Nephron (organoid): ENCODE results near the gene OPTN.
A peak's percentile ranks its signal among the peaks of the same experiment; 100 is the strongest.

Source experiments
- H3K27ac Mint-ChIP-seq, 3 experiments: 2 replicates each; pipeline ENCODE4 v1.8.0; 2020; ENCODE audit warnings: mixed read lengths in 3 of 3, mild to moderate bottlenecking in 2 of 3, moderate library complexity in 1 of 3
- H3K27me3 Mint-ChIP-seq: 2 replicates; pipeline ENCODE4 v1.8.0; 2021; ENCODE audit warnings: low read depth, mild to moderate bottlenecking, moderate library complexity, mixed read lengths
- H3K36me3 Mint-ChIP-seq: 2 replicates; pipeline ENCODE4 v1.8.0; 2020; ENCODE audit warnings: low read depth, mixed read lengths
- H3K4me1 Mint-ChIP-seq: 2 replicates; pipeline ENCODE4 v1.8.0; 2020; ENCODE audit warnings: mixed read lengths
- H3K4me3 Mint-ChIP-seq, 3 experiments: 2 replicates each; pipeline ENCODE4 v1.8.0; 2020; ENCODE audit warnings: mild to moderate bottlenecking in 3 of 3, mixed read lengths in 3 of 3, moderate library complexity in 2 of 3
- H3K9me3 Mint-ChIP-seq: 2 replicates; pipeline ENCODE4 v1.8.0; 2020; ENCODE audit warnings: mixed read lengths
- TF ChIP-seq, protein P1 (sequence below), 3 experiments: fragments of 200-600 bp; sonication (generic); IDR thresholded peaks; one replicate each; pipeline ENCODE4 v1.5.0; 2021; ENCODE audit warnings: antibody characterized with exemption in 3 of 3; ENCODE audit not compliant: unreplicated experiment in 3 of 3

OPTN gene

DNA sequence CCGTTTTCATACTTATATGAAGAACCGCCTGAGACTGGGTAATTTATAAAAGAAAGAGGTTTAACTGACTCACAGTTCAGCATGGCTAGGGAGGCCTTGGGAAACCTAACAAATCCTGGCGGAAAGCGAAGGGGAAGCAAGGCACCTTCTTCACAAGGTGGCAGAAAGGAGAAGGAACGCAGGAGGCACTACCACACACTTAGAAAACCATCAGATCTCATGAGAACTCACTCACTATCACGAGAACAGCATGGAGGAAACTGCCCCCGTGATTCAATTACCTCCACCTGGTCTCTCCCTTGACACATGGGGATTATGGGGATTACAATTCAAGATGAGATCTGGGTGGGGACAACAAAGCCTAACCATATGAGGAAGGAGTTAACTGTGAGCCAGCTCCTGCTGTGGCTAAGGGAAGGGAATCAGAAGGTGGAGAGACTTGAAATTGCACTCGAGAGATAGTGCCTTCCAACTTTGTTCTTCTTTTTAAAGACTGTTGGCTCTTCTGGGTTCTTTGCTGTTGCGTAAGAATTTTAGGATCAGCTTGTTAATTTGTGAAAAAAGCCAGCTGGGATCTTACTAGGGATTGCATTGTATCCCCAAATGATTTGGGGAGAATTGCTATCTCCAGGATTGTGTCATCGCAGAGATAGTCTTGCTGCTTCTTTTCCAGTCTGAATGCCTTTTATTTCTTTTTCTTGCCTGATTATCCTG lies 21.0 kb downstream of the OPTN start:
- Mint-ChIP-seq H3K27me3 (no peaks in the 10 kb centered on the region), H3K27ac (no peak overlapping the region), H3K4me3 (no peak overlapping the region), H3K9me3 (no peaks in the 10 kb centered on the region), H3K36me3 (peaks cover 54% of the 10 kb centered on the region), H3K4me1 (no peaks in the 10 kb centered on the region)
- TF ChIP-seq, protein P1, sequence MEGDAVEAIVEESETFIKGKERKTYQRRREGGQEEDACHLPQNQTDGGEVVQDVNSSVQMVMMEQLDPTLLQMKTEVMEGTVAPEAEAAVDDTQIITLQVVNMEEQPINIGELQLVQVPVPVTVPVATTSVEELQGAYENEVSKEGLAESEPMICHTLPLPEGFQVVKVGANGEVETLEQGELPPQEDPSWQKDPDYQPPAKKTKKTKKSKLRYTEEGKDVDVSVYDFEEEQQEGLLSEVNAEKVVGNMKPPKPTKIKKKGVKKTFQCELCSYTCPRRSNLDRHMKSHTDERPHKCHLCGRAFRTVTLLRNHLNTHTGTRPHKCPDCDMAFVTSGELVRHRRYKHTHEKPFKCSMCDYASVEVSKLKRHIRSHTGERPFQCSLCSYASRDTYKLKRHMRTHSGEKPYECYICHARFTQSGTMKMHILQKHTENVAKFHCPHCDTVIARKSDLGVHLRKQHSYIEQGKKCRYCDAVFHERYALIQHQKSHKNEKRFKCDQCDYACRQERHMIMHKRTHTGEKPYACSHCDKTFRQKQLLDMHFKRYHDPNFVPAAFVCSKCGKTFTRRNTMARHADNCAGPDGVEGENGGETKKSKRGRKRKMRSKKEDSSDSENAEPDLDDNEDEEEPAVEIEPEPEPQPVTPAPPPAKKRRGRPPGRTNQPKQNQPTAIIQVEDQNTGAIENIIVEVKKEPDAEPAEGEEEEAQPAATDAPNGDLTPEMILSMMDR (IDR thresholded peaks at IDR 0.05; ENCODE audit: unreplicated experiment in 3 of 3) = no peak

DNA sequence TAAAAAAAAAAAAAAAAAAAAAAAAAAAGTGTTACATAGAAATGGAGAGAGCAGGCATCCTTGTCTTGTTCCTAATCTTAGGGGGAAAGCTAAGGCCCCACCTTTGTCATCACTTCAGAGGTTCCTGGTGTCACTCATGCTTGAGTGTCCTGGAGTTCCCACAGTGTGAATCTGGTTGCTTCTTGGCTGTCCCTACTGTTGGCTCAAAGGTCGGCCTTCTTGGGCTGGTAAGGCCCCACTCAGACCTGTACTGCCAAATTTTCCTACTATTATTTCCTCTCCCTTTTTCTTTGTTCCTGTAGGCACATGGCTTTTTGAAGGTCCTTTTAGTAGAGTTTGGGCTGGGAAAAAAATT lies 21.5 kb downstream of the OPTN start:
- H3K36me3 Mint-ChIP-seq = peaks cover 54% of the 10 kb centered on the region
- H3K27me3 Mint-ChIP-seq = no peaks in the 10 kb centered on the region
- no peaks in the 10 kb centered on the region for H3K9me3 Mint-ChIP-seq
- no peak overlapping the region for H3K27ac Mint-ChIP-seq
- H3K4me1 Mint-ChIP-seq = no peaks in the 10 kb centered on the region
- TF ChIP-seq, protein P1 (IDR thresholded peaks at IDR 0.05; ENCODE audit: unreplicated experiment in 3 of 3) = no peak
- H3K4me3 Mint-ChIP-seq = no peak overlapping the region

DNA sequence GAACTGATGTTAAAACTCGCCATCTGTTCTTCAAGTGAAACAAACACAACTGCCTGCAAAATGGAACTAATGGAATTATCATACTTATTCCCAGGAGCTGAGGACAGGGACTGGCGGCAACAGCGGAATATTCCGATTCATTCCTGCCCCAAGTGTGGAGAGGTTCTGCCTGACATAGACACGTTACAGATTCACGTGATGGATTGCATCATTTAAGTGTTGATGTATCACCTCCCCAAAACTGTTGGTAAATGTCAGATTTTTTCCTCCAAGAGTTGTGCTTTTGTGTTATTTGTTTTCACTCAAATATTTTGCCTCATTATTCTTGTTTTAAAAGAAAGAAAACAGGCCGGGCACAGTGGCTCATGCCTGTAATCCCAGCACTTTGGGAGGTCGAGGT lies 36.7 kb downstream of the OPTN start:
- H3K36me3 Mint-ChIP-seq = peaks cover 18% of the 10 kb centered on the region
- H3K27me3 Mint-ChIP-seq = no peaks in the 10 kb centered on the region
- H3K27ac Mint-ChIP-seq = no peak overlapping the region
- no peak overlapping the region for H3K4me3 Mint-ChIP-seq
- TF ChIP-seq, protein P1 (IDR thresholded peaks at IDR 0.05; ENCODE audit: unreplicated experiment in 3 of 3) = no peak
- no peaks in the 10 kb centered on the region for H3K9me3 Mint-ChIP-seq
- peaks cover 10% of the 10 kb centered on the region for H3K4me1 Mint-ChIP-seq

DNA sequence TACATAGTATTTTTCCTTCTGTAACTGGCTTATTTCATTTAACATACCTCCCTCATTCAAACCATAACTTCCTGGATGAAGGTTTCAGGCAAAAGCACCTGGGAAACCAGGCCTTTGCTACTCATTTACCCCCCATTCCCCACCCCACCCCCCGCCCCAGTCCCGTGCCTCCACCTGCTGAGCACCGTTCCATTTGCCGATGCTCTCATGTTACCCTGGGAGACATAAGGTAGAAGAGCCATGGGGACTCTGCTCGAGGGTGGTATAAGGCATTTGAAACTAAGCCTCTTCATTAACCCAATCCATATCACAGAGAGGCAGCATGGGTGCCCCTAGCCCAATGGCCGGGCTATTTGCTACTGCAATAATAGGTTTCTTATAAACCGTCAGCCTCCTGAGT lies 39.2 kb downstream of the OPTN start:
- H3K27me3 Mint-ChIP-seq = no peaks in the 10 kb centered on the region
- H3K9me3 Mint-ChIP-seq = peaks cover under 1% of the 10 kb centered on the region
- H3K27ac Mint-ChIP-seq = peak overlapping the region in 1 of 3 experiments; percentile 30
- H3K4me1 Mint-ChIP-seq = peaks cover 10% of the 10 kb centered on the region
- peaks cover 11% of the 10 kb centered on the region for H3K36me3 Mint-ChIP-seq
- H3K4me3 Mint-ChIP-seq = no peak overlapping the region
- TF ChIP-seq, protein P1 (IDR thresholded peaks at IDR 0.05; ENCODE audit: unreplicated experiment in 3 of 3) = no peak

DNA sequence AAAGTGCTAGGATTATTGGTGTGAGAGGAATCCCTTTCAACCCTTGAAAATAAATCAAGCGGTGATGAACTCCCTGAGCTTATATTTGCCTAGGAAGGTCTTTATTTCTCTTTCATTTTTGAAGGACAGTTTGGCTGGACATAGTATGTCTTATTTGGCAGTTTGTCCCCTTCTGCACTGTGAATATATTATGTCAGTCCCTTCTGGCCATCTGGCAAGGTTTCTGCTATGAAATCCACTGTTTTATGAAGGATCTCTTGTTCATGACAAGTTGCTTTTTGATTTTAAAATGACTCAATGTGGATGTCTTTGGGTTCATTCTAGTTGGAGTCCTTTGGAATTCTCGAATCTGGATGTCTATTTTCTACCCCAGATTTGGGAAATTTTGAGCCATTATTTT lies 39.7 kb downstream of the OPTN start:
- Mint-ChIP-seq H3K27ac (no peak overlapping the region), H3K4me1 (peaks cover 10% of the 10 kb centered on the region), H3K4me3 (no peak overlapping the region), H3K36me3 (peaks cover 9% of the 10 kb centered on the region), H3K27me3 (no peaks in the 10 kb centered on the region), H3K9me3 (peaks cover 6% of the 10 kb centered on the region)
- TF ChIP-seq, protein P1 (IDR thresholded peaks at IDR 0.05; ENCODE audit: unreplicated experiment in 3 of 3) = no peak

DNA sequence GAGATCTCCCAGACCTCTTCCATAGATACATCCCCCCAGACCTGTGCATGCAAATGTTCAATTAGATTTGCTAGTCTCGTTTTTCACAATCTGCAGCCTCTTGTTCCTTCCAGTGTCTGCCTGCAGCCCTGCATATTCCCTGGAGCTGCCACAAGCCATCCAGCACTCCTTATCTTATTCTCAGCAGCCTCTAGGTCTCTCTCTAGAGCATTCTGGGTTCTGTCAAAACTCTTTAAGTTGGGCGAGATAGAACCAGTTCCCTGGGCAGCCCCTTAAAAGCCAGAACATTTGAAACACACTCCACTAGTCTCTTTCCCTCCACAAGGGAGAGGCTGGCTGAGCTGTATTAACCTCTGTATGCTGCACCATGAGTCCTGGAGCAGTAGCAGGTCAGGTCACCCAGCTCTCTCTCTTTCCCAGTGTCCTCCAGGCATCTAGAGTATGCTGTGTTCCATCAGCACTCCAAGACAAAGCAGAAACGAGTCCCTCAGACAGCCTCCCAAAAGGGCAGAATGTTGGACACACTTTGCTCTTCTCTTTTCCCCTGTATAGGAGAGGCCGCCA lies 40.7 kb downstream of the OPTN start:
- H3K4me1 Mint-ChIP-seq = peaks cover 10% of the 10 kb centered on the region
- TF ChIP-seq, protein P1 (IDR thresholded peaks at IDR 0.05; ENCODE audit: unreplicated experiment in 3 of 3) = no peak
- no peak overlapping the region for H3K4me3 Mint-ChIP-seq
- peaks cover 4% of the 10 kb centered on the region for H3K36me3 Mint-ChIP-seq
- no peaks in the 10 kb centered on the region for H3K27me3 Mint-ChIP-seq
- H3K9me3 Mint-ChIP-seq = peaks cover 13% of the 10 kb centered on the region
- H3K27ac Mint-ChIP-seq = no peak overlapping the region
